ENCODE measurements around the gene CCDC47. TPM values are rescaled to one million over a fixed set of nuclear protein-coding genes. Genes with fewer than 3 reads are reported as not detected.

CCDC47 gene
- total RNA-seq, 1 experiment from 2014 or later: 117 TPM

- no peak for TF ChIP-seq FOSL1 (IDR thresholded peaks at IDR 0.05; ENCODE audit: low read depth)
These were observed 20.2 kb downstream of the CCDC47 start (continued) for GRCh38 chr17:63753215-63753614.

DNA sequence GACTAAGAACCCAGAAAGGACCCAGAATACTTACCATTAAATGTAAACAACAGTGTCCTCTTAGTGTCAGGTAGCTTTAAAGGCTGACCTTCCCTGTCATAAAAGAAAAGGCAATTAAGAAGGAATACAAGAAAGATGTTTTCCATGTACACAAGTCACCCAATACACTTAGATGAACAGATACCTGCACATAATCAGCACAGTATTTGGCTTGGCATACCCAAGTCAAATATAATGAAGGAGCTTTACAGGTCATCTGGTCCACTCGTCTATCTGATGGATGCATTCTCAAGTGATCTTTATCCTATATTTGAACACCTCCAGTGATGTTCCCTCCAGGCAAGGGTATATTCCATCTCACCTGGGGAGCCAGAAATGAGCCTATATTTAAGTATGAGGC, 20.7 kb downstream of the CCDC47 start:
- no peak overlapping the region for H3K9ac ChIP-seq (ENCODE audit: low read length)

More for the DNA sequence above, 20.7 kb downstream of the CCDC47 start:
- Histone ChIP-seq H3K9me2 (ENCODE audit: insufficient read depth) (no peaks in the 10 kb centered on the region), H3K4me1 (ENCODE audit: control insufficient read depth in 1 of 2, insufficient read depth in 2 of 2, low read length in 2 of 2) (no peaks in the 10 kb centered on the region), H3K9me3 (ENCODE audit: control insufficient read depth in 1 of 2, insufficient read depth in 1 of 2, low read depth in 1 of 2, low read length in 2 of 2) (no peaks in the 10 kb centered on the region), H3K79me2 (ENCODE audit: insufficient read depth, low read length) (0 out of 2 replicates have a peak, but pooled peaks cover under 1% of the 10 kb centered on the region), H3K27me3 (ENCODE audit: insufficient read depth, low read length) (no peaks in the 10 kb centered on the region), H3K27ac (ENCODE audit: low read depth, low read length) (no peak overlapping the region), H3K36me3 (ENCODE audit: control insufficient read depth in 1 of 2, insufficient read depth in 2 of 2, low read length in 2 of 2) (peaks cover 58 to 68% of the 10 kb centered on the region in 2 experiments), H4K20me1 (ENCODE audit: insufficient read depth) (no peaks in the 10 kb centered on the region), H3K4me3 (replicated peaks in 1 of 2; ENCODE audit: low read depth in 1 of 2, low read length in 2 of 2) (no peak overlapping the region), H2AFZ (ENCODE audit: low read depth, low read length, poor library complexity, severe bottlenecking) (no peak overlapping the region), H3K4me2 (ENCODE audit: low read length) (no peak overlapping the region)
- TF ChIP-seq SRF (IDR thresholded peaks at IDR 0.05; ENCODE audit: low read depth) (no peak), EZH2phosphoT487 (IDR thresholded peaks at IDR 0.05; ENCODE audit: borderline replicate concordance) (no peak), SP1 (IDR thresholded peaks at IDR 0.05; ENCODE audit: low read depth) (no peak), EZH2 (IDR thresholded peaks at IDR 0.05) (no peak), CBX3 (IDR thresholded peaks at IDR 0.05; ENCODE audit: low read depth) (no peak), ELF1 (IDR thresholded peaks at IDR 0.05; ENCODE audit: borderline replicate concordance, low read depth) (no peak), ZBTB33 (IDR thresholded peaks at IDR 0.05; ENCODE audit: extremely low read depth, insufficient replicate concordance, low read length) (no peak), POLR2AphosphoS5 (IDR thresholded peaks at IDR 0.05; ENCODE audit: low read depth, low read length) (no peak), MAX (IDR thresholded peaks at IDR 0.05) (no peak), YY1 (IDR thresholded peaks at IDR 0.05; ENCODE audit: extremely low read depth, insufficient replicate concordance, low read depth, low read length) (no peak)
- TF ChIP-seq, protein P1, sequence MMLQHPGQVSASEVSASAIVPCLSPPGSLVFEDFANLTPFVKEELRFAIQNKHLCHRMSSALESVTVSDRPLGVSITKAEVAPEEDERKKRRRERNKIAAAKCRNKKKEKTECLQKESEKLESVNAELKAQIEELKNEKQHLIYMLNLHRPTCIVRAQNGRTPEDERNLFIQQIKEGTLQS (IDR thresholded peaks at IDR 0.05): no peak
- DNase-seq (ENCODE audit: low read depth, low spot score) (no peak), ATAC-seq (no peak)
- no TSS peak for BruUV-seq (replicated peaks)
- RAD21 ChIA-PET (ENCODE audit: low non-redundant PET in 1 of 2, low total read pairs in 2 of 2, uncharacterized antibody in 2 of 2, unreplicated experiment in 2 of 2): interaction anchor here in 1 of 2 experiments (0.6 kb wide), 1 partner anchor 10 kb away, joined by 7 read pairs; no protein-coding TSS in a partner anchor
- POLR2A ChIA-PET: interaction anchor here (1.2 kb wide), 1 partner anchor 21 kb away, joined by 5 read pairs; the partner anchor contains the start of genes CCDC47 and DDX42
- CTCF ChIA-PET: no interaction called here
- intact Hi-C loops (cut with micrococcal nuclease): no loop called here
